Breast epithelium (tissue), 4 donors: ENCODE measurements around the gene GALNT10. TPM values are rescaled to one million over a fixed set of nuclear protein-coding genes. Genes with fewer than 3 reads are reported as not detected.
A peak's percentile ranks its signal among the peaks of the same experiment; 100 is the strongest.

ENCODE experiments used
- DNase-seq, 2 donors: peaks; one replicate each; pipeline ENCODE4 v3.0.0-alpha.2; 2019; ENCODE audit warnings: low spot score in 2 of 2
- H3K27ac ChIP-seq, 2 donors: fragments of 200-600 bp; sonication (generic) in 1 of 2; one replicate each; pipeline ENCODE4 v1.5.1; 2016 to 2019; ENCODE audit warnings: mild to moderate bottlenecking in 1 of 2
- H3K27me3 ChIP-seq, 2 donors: fragments of 200-600 bp; sonication (generic) in 1 of 2; one replicate each; pipeline versions ENCODE4 v1.5.1 to v1.6.0; 2017 to 2019; ENCODE audit warnings: control low read depth in 1 of 2, mild to moderate bottlenecking in 1 of 2
- H3K36me3 ChIP-seq: fragments of 200-600 bp; one replicate; pipeline ENCODE4 v1.5.1; 2019
- H3K4me1 ChIP-seq, 2 donors: fragments of 200-600 bp; sonication (generic); one replicate each; pipeline ENCODE4 v1.5.1; 2016 to 2019; ENCODE audit warnings: control low read depth in 1 of 2
- H3K4me3 ChIP-seq, 3 donors: fragments of 200-600 bp; sonication (generic); 1 replicate in 2 of 3; 2 replicates in 1 of 3; pipeline ENCODE4 v1.5.1; 2016 to 2019; ENCODE audit warnings: mild to moderate bottlenecking in 3 of 3, moderate library complexity in 2 of 3
- H3K9me3 ChIP-seq, 2 donors: fragments of 200-600 bp; sonication (generic) in 1 of 2; one replicate each; pipeline ENCODE4 v1.5.1; 2016 to 2019; ENCODE audit warnings: control low read depth in 1 of 2
- POLR2A ChIP-seq: fragments of 450-650 bp; IDR thresholded peaks from one replicate; pipeline ENCODE4 v1.6.1; 2016; ENCODE audit warnings: antibody characterized with exemption, mild to moderate bottlenecking, moderate library complexity
- POLR2AphosphoS5 ChIP-seq, 3 donors: sonication (generic); formaldehyde crosslinking; IDR thresholded peaks; one replicate each; pipeline ENCODE4 v1.6.1; 2017; ENCODE audit warnings: antibody characterized with exemption in 3 of 3
- intact Hi-C: fragments of 100-400 bp; cut with DNase I; formaldehyde crosslinking; loops from one replicate; pipeline ENCODE4 v1.15.1; 2023; ENCODE audit warnings: low total_unique reads
- total RNA-seq, 3 donors: library from RNA; depleted of rRNA; stranded (reverse); fragments of >200 nt; gene quantifications; one replicate each; pipeline ENCODE4 v1.1.0, GENCODE V29; 2016
- TF ChIP-seq, protein P1 (sequence below), 3 donors: fragments of 450-650 bp; IDR thresholded peaks; one replicate each; pipeline ENCODE4 v1.5.1; 2016 to 2017; ENCODE audit warnings: antibody characterized with exemption in 3 of 3, mild to moderate bottlenecking in 3 of 3, moderate library complexity in 3 of 3

GALNT10 gene
- total RNA-seq, 3 donors from 2014 or later, result 32.8 to 67.2 (median 34.1) TPM

DNA sequence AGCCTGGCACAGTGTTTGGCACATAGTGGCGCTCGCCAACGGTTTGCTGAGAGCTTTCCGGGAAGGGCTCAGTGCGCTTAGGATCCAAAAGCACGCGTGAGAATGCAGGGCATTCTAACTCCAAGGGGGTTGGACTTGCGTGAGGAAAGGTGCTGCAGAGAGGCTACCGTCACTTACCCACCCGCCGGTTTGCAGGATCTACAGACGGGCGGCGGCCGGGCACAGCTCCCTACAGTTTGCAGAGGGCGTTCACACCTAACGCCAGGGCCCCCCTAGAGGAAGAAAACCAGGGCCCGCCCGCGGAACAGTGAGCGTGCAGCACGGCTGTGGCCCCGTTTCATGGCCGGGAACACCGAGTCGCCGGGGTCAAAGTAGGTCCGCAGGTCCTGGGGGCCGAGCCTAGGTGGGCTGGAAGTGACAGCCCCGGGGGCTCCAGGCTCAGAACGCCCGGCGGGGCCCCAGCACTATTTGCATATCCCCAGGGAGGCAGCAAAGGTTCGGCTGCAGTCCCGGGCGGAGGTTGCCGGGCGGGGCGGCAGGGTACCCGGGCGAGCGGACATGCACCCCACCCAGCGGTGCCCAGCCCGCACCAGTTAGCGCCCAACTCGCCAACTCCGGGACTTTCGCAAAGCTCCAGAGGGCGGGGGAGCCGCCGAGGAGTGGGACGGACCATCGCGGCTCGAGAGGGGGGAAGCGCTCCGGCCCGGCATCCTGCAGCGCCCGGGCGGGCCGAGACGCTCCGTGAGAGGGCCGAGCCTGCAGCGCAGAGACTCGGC, 526 bp upstream of the GALNT10 start:
- DNase-seq, result peak; percentile 54 to 85
- intact Hi-C loops, result loop anchor here (10.0 kb wide), 1 partner anchor 205 kb away; no protein-coding TSS in a partner anchor

DNA sequence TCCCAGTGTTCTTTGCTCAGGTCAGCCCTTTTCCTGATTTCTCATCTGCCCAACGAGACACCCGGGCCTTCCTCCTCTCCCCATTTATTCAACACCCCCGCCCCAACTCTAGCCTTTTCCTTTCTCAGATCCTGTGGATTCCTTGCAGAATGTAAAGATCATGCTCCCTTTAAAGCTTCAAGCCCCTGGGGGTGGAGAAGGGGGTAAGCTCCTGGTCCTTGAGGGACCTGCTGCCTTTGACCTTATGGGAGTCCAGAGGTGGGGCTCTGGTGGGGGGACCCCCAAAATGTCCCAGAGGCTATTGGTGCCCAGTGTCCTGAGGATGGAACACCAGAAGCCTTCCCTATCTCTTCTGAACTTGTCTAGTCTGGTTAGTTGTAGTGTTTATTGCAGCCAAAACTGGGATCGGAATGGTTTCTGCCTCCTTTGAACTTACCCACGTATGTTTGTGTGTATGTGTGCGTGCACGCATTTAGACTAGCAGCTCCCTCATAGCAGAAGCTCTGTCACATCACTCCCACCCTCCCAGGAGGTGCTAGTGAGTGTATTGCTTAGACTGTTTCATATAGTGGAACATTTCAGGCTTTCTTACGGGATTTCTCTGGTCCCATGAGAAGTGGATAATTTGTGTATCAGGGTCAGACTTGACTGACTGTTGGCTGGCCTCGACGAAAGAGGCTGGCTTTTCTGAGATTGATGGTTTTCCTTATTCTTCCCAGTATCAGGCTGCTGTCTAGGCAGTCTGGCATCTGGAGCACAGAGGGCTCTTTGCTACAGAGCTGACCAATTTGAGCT, 1.1 kb downstream of the GALNT10 start:
- Histone ChIP-seq H3K27me3 (no peaks in the 10 kb centered on the region), H3K4me1 (peaks cover 0 to 12% of the 10 kb centered on the region in 2 donors), H3K4me3 (peak overlapping the region; percentile 70 to 89 (median 86)), H3K36me3 (no peaks in the 10 kb centered on the region), H3K27ac (peak overlapping the region in 1 of 2 donors; percentile 25), H3K9me3 (no peaks in the 10 kb centered on the region)
- no peak for DNase-seq
- intact Hi-C loops, result loop anchor here (10.0 kb wide), 1 partner anchor 203 kb away; no protein-coding TSS in a partner anchor
- TF ChIP-seq POLR2A (no peak), POLR2AphosphoS5 (IDR thresholded peaks at IDR 0.05) (no peak)
- TF ChIP-seq, protein P1, sequence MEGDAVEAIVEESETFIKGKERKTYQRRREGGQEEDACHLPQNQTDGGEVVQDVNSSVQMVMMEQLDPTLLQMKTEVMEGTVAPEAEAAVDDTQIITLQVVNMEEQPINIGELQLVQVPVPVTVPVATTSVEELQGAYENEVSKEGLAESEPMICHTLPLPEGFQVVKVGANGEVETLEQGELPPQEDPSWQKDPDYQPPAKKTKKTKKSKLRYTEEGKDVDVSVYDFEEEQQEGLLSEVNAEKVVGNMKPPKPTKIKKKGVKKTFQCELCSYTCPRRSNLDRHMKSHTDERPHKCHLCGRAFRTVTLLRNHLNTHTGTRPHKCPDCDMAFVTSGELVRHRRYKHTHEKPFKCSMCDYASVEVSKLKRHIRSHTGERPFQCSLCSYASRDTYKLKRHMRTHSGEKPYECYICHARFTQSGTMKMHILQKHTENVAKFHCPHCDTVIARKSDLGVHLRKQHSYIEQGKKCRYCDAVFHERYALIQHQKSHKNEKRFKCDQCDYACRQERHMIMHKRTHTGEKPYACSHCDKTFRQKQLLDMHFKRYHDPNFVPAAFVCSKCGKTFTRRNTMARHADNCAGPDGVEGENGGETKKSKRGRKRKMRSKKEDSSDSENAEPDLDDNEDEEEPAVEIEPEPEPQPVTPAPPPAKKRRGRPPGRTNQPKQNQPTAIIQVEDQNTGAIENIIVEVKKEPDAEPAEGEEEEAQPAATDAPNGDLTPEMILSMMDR (IDR thresholded peaks at IDR 0.05), result no peak

More for the DNA sequence above, 526 bp upstream of the GALNT10 start:
- H3K27me3 ChIP-seq, result no peaks in the 10 kb centered on the region
- H3K36me3 ChIP-seq, result no peaks in the 10 kb centered on the region
- peaks cover 0 to 12% of the 10 kb centered on the region in 2 donors for H3K4me1 ChIP-seq
- peak in 1 of 3 donors; percentile 12 for TF ChIP-seq POLR2AphosphoS5 (IDR thresholded peaks at IDR 0.05)
- no peak for TF ChIP-seq POLR2A
- TF ChIP-seq, protein P1 (IDR thresholded peaks at IDR 0.05), result peak in 2 of 3 donors; percentile 10 to 32
- peak overlapping the region; percentile 74 to 93 for H3K27ac ChIP-seq
- no peaks in the 10 kb centered on the region for H3K9me3 ChIP-seq
- H3K4me3 ChIP-seq, result peak overlapping the region; percentile 70 to 89 (median 86)

DNA sequence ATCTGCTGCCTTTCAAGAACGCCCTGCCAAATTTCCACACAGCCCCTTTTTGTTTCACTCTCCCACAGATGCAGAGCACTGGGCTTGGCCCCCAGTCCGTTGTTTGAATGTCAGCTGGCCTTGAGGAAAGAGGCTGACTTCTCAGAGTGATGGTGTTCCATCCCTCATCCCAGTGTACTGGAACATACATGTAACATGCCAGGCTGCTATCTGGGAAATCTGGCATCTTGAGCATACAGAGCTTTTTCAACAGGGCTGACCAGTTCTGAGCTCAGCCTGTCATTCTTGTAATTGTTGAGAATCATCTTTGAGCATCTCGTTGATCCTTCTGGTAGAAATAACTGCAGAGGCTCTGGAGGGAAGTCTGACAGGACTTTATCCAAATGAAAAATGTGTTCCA, 2.8 kb downstream of the GALNT10 start:
- Histone ChIP-seq H3K36me3 (no peaks in the 10 kb centered on the region), H3K9me3 (no peaks in the 10 kb centered on the region), H3K4me1 (peaks cover 4 to 12% of the 10 kb centered on the region in 2 donors), H3K27ac (peak overlapping the region in 1 of 2 donors; percentile 4), H3K4me3 (peak overlapping the region in 1 of 3 donors; percentile 23), H3K27me3 (no peaks in the 10 kb centered on the region)
- DNase-seq, result no peak
- TF ChIP-seq POLR2AphosphoS5 (IDR thresholded peaks at IDR 0.05) (no peak), POLR2A (no peak)
- TF ChIP-seq, protein P1 (IDR thresholded peaks at IDR 0.05), result no peak
- intact Hi-C loops, result loop anchor here (10.0 kb wide), 1 partner anchor 202 kb away; no protein-coding TSS in a partner anchor

DNA sequence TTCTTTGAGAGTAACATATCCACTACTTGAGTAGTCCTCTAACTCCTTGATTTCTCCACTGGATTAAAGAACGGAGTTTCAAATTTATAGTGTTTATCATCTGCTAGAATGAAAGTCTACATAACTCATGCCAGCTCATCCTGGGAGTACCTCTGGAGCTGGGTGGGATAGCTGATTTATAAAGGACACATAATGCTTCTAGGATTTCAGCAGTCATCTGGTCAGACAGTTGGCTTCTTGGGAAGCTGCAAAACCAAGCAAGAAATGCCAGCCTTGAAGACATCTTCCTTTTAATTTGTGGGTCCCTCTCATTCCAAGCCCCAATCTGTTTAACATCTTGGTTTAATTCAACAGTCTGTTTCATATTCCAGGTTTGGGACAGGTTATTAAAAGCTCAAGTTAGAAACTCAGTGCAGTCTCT, 3.2 kb downstream of the GALNT10 start:
- Histone ChIP-seq H3K9me3 (no peaks in the 10 kb centered on the region), H3K27ac (no peak overlapping the region), H3K36me3 (no peaks in the 10 kb centered on the region), H3K4me1 (peaks cover 4 to 12% of the 10 kb centered on the region in 2 donors), H3K4me3 (no peak overlapping the region), H3K27me3 (no peaks in the 10 kb centered on the region)
- DNase-seq, result no peak
- TF ChIP-seq, protein P1 (IDR thresholded peaks at IDR 0.05), result no peak
- TF ChIP-seq POLR2A (no peak), POLR2AphosphoS5 (IDR thresholded peaks at IDR 0.05) (no peak)
- intact Hi-C loops, result loop anchor here (10.0 kb wide), 1 partner anchor 201 kb away; no protein-coding TSS in a partner anchor
